ENCODE measurements around the gene STX5.
A peak's percentile ranks its signal among the peaks of the same experiment; 100 is the strongest.
"Not testable (repeated sequence)": the region's sequence is repeated elsewhere in the genome, so short reads cannot be mapped to it uniquely, and the experiment has no call there.

STX5 gene

DNA sequence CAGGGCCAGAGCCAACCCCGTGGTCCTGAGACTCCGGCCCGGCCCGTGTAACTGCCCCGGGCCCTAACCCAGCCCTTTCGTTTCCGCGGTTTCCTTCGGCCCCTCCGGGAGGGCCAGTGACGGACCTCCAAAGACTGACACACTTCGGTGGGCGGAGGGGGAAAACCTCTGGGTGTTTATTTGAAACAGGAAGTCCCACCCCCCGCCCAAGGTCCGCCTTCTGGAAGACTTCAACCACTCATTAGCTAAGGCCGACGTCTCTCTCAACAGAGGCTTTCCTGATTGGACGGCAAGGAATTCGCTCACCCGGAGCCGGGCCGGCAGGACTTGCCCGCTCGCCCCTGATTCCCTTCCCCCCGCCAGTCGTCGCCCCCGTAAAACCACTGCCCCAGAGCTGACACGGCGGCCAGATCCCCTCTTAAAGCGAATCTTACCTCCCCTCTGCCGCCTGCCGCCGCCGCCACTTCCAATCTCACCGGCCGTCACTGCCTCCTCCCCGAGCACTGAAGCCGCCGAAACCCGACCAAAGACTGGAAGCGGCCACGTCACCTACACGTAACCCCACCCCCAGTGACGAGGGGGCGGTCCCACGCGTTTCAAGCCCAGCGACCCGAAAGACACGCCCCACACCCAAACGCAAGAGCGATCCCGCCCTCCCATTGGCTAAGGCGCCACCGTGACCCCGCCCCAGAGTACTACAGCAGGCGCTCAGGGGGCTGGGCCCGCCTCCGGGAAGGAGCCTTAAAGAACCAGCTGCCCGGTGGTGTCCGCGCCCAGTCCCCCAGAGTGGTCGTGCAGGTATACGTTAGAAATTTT is at the start of gene STX5:
TSS of gene STX5 (minus strand) at position 532 of the 816 bp plus-strand sequence. CDS start 808 bp downstream, outside the sequence.
- DNase-seq (ENCODE audit: low read depth in 2 of 2), result peak; percentile 99

DNA sequence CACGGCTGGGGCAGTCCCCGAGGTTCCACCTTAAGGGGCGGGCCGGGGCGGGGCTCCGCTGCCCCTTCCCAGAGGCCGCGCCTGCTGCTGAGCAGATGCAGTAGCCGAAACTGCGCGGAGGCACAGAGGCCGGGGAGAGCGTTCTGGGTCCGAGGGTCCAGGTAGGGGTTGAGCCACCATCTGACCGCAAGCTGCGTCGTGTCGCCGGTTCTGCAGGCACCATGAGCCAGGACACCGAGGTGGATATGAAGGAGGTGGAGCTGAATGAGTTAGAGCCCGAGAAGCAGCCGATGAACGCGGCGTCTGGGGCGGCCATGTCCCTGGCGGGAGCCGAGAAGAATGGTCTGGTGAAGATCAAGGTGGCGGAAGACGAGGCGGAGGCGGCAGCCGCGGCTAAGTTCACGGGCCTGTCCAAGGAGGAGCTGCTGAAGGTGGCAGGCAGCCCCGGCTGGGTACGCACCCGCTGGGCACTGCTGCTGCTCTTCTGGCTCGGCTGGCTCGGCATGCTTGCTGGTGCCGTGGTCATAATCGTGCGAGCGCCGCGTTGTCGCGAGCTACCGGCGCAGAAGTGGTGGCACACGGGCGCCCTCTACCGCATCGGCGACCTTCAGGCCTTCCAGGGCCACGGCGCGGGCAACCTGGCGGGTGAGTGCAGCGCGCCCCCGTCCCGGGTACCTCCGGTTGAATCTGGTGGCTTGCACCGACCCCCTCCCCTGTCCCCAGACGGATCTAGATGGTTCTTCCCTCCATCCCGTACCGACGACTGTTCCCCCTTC is 49.1 kb upstream of the STX5 start, which contains the start of gene SLC3A2:
TSS of gene SLC3A2 (plus strand) at position 94 of the 776 bp plus-strand sequence. CDS start at position 222, 128 bp downstream.
- DNase-seq (ENCODE audit: low read depth in 2 of 2), result peak; percentile 81 to 87

- DNase-seq (ENCODE audit: low read depth in 2 of 2), result no peak
Measured at GRCh38 chr11:62880231-62880802, 48.5 kb upstream of the STX5 start.

DNA sequence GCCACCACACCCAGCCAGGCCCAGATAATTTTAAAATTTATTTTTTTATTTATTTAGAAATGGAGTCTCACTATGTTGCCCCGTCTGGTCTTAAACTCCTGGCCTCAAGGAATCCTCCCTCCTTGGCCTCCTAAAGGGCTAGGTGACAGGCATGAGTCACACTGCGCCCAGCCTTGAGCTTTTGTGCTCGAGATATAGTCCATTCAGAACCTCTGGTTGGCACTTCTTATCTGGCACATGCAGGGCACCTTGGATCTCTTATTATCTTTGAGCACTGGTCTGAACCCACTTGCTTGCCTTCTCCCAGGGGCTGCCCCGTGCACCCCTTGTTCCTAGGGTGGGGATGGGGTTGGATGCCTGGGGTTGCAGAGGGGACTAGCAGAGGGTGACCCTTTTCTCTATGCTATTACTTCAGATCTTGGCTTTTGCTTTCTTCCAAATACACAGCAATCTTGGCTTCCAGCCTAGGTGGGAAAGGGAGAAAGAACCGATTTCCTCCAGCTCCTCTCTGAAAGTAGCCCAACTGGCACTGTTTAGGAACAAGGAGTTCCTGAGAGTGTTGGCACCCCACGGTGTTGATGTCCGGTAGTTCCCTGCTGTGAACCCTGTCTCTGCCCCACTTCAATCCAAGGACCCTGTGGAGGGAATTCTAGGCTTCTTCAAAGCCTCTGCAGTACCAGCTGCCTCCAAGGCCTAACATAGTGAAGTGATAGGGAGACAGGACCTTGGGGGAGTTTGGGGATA is 47.6 kb upstream of the STX5 start:
- no peak for DNase-seq (ENCODE audit: low read depth in 2 of 2)

GRCh38 chr11:62876712-62877111 is 44.9 kb upstream of the STX5 start:
- no peak for DNase-seq (ENCODE audit: low read depth in 2 of 2)

- DNase-seq (ENCODE audit: low read depth in 2 of 2), result no peak
Measured at GRCh38 chr11:62875698-62876478, 44.0 kb upstream of the STX5 start.

DNA sequence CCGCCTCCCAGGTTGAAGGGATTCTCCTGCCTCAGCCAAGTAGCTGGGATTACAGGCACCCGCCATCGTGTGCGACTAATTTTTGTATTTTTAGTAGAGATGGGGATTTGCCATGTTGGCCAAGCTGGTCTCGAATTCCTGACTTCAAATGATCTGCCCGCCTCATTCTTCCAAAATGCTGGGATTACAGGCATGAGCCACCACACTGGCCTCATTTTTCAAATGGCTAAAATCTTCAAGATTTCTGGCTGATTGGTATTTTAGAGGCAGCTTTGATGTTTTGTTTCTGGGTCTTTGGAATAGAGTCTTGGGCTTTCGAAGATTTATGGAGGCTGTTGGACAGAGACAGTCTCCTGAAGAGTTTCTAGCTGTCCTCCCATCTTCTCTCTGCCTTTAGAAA is 43.0 kb upstream of the STX5 start:
- DNase-seq (ENCODE audit: low read depth in 2 of 2), result no peak

GRCh38 chr11:62865635-62866034 is 33.8 kb upstream of the STX5 start:
- DNase-seq (ENCODE audit: low read depth in 2 of 2), result no peak

- no peak for DNase-seq (ENCODE audit: low read depth in 2 of 2)
Measured at GRCh38 chr11:62863687-62864335, 32.0 kb upstream of the STX5 start.

DNA sequence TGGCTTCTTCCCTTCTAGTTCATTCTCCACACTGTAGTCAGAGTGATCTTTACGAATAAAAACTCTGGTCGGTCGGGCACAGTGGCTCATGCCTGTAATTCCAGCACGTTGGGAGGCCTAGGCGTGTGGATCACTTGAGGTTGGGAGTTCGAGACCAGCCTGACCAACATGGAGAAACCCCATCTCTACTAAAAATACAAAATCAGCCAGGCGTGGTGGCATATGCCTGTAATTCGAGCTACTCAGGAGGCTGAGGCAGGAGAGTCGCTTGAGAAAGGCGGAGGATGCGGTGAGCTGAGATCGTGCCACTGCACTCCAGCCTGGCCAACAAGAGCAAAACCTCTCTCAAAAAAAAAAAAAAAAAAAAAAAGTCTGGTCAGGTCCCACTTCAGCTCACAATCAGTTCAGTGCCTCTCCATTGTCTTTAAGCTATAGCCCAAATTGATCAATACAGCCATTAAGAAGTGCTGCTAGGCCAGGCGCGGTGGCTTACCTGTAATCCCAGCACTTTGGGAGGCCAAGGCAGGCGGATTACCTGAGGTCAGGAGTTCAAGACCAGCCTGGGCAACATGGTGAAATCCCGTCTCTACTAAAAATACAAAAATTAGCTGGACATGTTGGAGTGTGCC is 29.8 kb upstream of the STX5 start:
- DNase-seq (ENCODE audit: low read depth in 2 of 2), result not testable (repeated sequence)

- no peak for DNase-seq (ENCODE audit: low read depth in 2 of 2)
Measured at GRCh38 chr11:62860835-62861563, 29.1 kb upstream of the STX5 start.

- not testable (repeated sequence) for DNase-seq (ENCODE audit: low read depth in 2 of 2)
Measured at GRCh38 chr11:62859281-62859703, 27.4 kb upstream of the STX5 start.

DNA sequence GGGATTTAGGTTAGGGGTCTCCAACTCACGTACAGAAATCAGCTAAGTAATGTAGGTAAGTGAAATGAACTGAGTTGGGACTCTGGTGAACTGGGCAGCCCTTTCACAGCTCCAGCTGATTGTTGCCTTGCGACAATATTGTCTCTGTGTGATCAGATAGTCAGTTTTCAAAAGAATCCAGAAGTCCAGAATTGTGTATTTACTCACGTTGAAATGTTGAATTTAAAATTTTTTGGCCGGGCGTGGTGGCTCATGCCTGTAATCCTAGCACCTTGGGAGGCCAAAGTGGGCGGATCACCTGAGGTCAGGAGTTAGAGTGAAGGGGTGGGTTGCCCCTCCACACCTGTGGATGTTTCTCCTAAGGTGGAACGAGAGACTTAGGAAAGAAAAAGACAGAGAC is 26.4 kb upstream of the STX5 start:
- DNase-seq (ENCODE audit: low read depth in 2 of 2), result no peak

DNA sequence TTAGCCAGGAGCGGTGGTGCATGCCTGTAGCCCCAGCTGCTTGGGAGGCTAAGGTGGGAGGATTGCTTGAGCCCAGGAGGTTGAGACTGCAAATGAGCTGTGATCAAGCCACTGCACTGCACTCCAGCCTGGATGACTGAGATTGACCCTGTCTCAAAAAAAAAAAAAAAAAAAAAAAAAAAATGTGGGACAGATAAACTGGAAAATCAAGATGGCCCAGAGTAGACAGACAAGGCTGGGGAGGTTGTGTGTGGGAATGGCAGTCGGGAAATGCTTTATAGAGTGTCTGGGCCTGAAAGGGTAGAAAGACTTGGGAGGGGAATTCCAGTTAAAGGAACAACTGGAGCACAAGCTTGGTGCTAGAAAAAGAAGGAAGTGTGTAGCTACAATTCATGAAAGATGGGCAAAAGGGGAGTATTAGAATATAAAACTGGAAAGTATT is 25.7 kb upstream of the STX5 start:
- DNase-seq (ENCODE audit: low read depth in 2 of 2), result no peak

- no peak for DNase-seq (ENCODE audit: low read depth in 2 of 2)
Measured at GRCh38 chr11:62856333-62856895, 24.6 kb upstream of the STX5 start.

- DNase-seq (ENCODE audit: low read depth in 2 of 2), result peak; percentile 97
Measured at GRCh38 chr11:62855571-62856332, 23.9 kb upstream of the STX5 start.

DNA sequence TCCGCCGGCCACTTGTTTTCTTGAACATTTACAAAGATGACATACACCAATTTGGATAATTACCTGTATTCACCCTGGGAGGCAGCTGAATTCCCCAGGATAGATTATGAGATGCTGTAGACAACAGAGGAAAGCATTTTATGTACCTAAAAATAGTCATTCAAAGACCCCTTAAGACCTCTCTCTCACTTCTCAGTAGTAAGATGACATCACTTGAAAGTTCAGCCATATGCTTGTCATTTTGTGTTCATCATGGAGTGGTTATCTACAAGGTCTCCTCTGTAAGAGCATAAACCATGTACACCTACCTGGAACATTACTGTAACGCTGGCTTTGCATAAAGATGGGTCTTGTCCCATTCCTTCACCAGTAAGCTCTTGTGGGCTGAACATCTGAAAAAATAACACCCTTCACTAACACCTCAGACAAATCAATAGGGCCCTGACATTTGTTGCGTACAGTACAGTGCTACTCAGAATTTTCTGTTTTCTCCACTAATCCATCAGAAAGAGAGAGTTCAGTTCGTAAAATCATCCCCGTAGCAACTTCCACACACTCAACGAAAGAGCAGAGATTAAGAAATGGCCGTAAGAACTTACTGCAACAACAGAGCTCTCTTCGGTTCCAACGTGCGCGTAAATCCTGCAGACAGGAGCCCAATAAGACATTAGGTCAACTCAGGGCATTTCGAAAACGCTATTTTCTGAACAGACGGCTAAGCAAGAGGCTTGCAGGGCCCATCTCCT is 23.1 kb upstream of the STX5 start:
- DNase-seq (ENCODE audit: low read depth in 2 of 2), result no peak
